HG03095 (cell line): ENCODE results near the gene PNMA8A.

Experiments used
- ATAC-seq: cut with Tn5 transposase; IDR thresholded peaks from one replicate; pipeline ENCODE4 v1.9.1; 2021; ENCODE audit warnings: moderate library complexity; ENCODE audit not compliant: unreplicated experiment

The PNMA8A gene

GRCh38 chr19:46431824-46432223 lies 39.5 kb downstream of the PNMA8A start:
- no peak for ATAC-seq

- no peak for ATAC-seq
Measured at GRCh38 chr19:46429999-46430398, 41.4 kb downstream of the PNMA8A start.

GRCh38 chr19:46428239-46429135 lies 42.9 kb downstream of the PNMA8A start, which contains the start of gene PNMA8C:
TSS of gene PNMA8C (minus strand) at chr19:46428936. CDS start at chr19:46428359, 577 bp downstream.
- ATAC-seq = no peak

- no peak for ATAC-seq
Measured at GRCh38 chr19:46427518-46428045, 43.8 kb downstream of the PNMA8A start.

GRCh38 chr19:46426506-46427162 lies 44.7 kb downstream of the PNMA8A start:
- ATAC-seq = no peak

- ATAC-seq = no peak
Measured at GRCh38 chr19:46426035-46426505, 45.3 kb downstream of the PNMA8A start.

GRCh38 chr19:46423188-46423587 lies 48.2 kb downstream of the PNMA8A start:
- ATAC-seq = no peak

GRCh38 chr19:46422344-46422743 lies 49.0 kb downstream of the PNMA8A start:
- ATAC-seq = no peak

GRCh38 chr19:46420056-46420455 lies 51.3 kb downstream of the PNMA8A start:
- no peak for ATAC-seq
